Activated CD4-positive, CD25-positive, alpha-beta regulatory T cell treated with anti-CD3 and anti-CD28 coated beads, Interleukin-2, amount 50 U/mL, for 16 hours (primary cell): ENCODE results near the gene CBX7.
A peak's percentile ranks its signal among the peaks of the same experiment; 100 is the strongest.
"Not testable (repeated sequence)": the region's sequence is repeated elsewhere in the genome, so short reads cannot be mapped to it uniquely, and the experiment has no call there.

Source experiments
- DNase-seq: peaks from one replicate; pipeline ENCODE4 v3.0.0-alpha.2; 2020; ENCODE audit warnings: low read depth, low spot score

CBX7 gene

GRCh38 chr22:39174498-39175352, 22.2 kb upstream of the CBX7 start:
- peak; percentile 37 for DNase-seq

- DNase-seq: no peak
Measured at GRCh38 chr22:39173787-39174497, 21.5 kb upstream of the CBX7 start.

GRCh38 chr22:39173050-39173706, 20.7 kb upstream of the CBX7 start:
- DNase-seq: no peak

- not testable (repeated sequence) for DNase-seq
Measured at GRCh38 chr22:39172265-39173049, 20.0 kb upstream of the CBX7 start.

- DNase-seq: no peak
Measured at GRCh38 chr22:39171623-39172264, 19.3 kb upstream of the CBX7 start.

DNA sequence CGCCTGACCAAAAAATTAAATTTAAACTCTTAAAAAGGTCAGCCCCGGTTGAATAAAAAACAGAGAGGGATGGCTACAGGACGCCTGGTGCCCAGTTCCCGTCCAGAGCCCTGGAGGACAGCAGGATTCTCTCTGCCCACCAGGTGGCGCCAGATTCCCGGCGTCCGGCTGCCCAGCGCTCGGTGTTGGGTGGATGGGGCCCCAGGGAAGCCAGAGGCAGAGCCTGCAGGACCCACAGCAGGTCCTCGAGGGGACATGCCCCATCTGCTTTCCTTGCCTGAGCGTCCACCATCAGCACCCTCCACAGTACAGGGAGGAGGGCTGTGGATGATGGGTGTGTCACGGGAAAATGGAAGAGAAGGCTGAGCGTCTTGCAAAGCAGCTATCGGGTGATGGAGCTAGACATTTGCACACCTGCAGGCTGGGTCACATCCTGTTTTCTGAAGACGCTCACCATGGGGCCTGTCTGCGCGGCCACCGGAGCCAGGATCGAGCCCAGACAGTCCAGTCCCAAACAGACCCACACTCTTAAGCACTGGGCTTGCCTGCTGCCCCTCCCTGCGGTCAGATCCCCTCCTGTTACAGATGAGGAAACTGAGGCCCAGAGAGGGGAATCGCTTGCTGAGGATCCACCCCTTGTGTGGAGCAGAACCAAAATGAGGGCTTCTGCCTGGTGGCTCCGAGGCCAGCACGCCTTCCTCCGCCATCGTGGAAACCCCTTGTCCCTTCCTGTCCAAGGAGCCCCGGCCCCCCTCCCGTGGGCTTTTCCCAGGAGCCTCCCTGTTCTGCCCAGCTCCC, 18.5 kb upstream of the CBX7 start:
- peak; percentile 69 for DNase-seq

DNA sequence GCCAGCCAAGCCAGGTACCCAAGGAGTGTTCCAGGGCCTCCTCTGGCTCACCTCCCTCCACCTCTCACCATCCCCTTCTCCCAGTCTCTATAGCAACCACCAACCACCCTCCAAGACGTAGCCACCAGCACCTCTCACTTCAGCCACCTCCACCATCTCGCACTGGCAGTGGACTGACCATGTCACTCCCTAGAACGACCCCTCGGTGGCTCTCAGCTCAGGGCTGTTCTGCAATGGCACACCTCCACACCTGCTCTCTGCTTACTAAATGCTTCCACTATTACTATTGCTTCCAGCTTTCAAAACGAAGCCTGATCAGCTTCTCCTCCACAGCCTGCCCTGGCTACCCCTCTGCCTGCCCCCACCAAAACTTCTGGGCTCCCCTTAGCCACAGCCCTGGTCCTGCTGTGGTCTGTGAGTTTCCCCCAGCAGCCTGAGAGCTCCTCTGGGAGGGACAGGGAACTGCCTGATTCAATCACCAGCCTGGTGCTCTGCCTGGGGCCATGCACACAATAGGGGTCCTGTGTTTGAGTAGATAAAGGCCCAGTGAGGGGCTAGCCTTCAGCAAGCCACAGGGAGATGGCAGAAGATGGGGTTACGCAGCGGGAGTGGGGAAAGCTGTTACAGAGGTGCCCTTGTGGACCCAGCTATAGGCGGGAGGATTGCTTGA, 17.5 kb upstream of the CBX7 start:
- DNase-seq: no peak

- DNase-seq: no peak
Measured at GRCh38 chr22:39166547-39166946, 14.1 kb upstream of the CBX7 start.

GRCh38 chr22:39156093-39156492, 3.6 kb upstream of the CBX7 start:
- not testable (repeated sequence) for DNase-seq

DNA sequence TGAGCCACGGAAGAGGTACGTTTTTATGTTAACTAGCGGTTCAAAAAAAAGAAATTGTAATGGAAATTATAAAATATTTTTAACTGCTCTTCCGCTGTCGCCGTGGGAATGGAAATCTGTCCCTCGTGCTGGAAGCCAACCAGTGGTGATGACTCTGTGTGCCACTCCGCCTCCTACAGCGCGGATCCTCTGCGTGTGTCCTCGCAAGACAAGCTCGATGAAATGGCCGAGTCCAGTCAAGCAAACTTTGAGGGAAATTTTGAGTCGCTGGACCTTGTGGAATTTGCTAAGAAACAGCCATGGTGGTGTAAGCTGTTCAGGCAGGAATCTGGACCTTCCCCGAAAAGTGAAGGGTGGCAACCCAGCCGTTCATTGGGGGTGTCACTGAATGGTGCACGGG, 2.9 kb upstream of the CBX7 start:
- DNase-seq: no peak

- no peak for DNase-seq
Measured at GRCh38 chr22:39153220-39153717, 789 bp upstream of the CBX7 start.

GRCh38 chr22:39152024-39152510, 413 bp downstream of the CBX7 start:
- DNase-seq: no peak

DNA sequence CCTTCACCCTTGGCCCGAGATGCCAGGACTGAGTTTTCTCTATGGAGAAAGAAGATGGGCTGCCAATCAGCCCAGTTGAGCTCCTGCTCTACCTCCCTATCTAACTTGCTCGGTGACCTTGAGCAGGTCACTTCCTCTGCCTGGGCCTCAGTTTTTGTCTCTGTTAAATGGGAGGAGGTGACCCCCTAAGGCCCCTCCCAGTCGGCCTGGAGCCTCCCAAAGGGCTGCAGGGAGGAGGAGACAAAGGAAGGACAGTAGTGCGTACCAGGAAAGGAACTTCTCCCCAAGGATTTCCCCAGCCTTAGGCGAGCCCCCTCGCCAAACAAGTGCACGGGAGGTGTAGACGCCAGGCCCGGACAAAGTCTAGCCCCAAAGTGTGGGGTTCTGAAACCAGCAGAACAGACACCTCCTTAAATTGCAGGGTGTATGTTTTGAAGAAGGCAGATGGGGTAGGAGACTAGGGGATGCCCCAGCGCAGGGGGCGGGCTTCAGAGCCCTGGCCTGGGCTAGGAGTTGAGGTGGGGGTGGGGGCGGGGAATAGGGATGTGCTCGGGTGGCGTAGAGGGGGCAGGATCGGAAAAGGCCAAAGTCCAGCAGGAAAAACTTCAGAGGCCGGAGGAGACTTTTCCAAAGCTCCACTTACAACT, 1.0 kb downstream of the CBX7 start:
- no peak for DNase-seq

DNA sequence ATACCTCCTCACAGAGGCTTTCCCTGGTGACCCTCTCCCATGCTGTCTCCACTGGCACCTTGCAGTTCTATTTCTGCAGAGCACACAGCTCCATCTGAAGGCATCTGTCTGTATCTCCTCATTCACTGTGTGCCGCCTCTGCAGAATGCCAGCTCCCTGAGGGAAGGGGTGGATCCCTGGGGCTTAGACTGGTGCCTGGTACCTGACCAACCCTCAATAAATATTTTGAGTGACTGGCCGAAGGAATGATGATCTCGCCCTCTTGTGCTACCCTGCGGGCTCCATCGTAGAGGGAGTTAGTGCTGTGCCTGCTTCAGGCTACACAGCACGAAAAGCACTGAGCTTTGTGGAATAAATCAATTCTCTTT, 1.6 kb downstream of the CBX7 start:
- no peak for DNase-seq

- no peak for DNase-seq
Measured at GRCh38 chr22:39149915-39150847, 2.3 kb downstream of the CBX7 start.

- DNase-seq: peak; percentile 55
Measured at GRCh38 chr22:39148727-39149535, 3.5 kb downstream of the CBX7 start.
